ENCODE measurements around the gene ORC6.

ORC6 gene

GRCh38 chr16:46743232-46743719, 53.8 kb downstream of the ORC6 start:
- TF ChIP-seq CTCF (IDR thresholded peaks at IDR 0.05; ENCODE audit: borderline replicate concordance, insufficient read depth, low read depth, low read length): no peak
- H3K4me3 ChIP-seq (ENCODE audit: low read depth, low read length): no peak overlapping the region

GRCh38 chr16:46745617-46746016, 56.2 kb downstream of the ORC6 start:
- no peak overlapping the region for H3K4me3 ChIP-seq (ENCODE audit: low read depth, low read length)
- TF ChIP-seq CTCF (IDR thresholded peaks at IDR 0.05; ENCODE audit: borderline replicate concordance, insufficient read depth, low read depth, low read length): no peak

GRCh38 chr16:46746821-46747776, 57.6 kb downstream of the ORC6 start:
- TF ChIP-seq CTCF (IDR thresholded peaks at IDR 0.05; ENCODE audit: borderline replicate concordance, insufficient read depth, low read depth, low read length): no peak
- H3K4me3 ChIP-seq (ENCODE audit: low read depth, low read length): no peak overlapping the region
